Ammon's horn (tissue), 1 donor: Measurements from ENCODE around the gene LCE5A.
A peak's percentile ranks its signal among the peaks of the same experiment; 100 is the strongest.
"Not testable (repeated sequence)": the region's sequence is repeated elsewhere in the genome, so short reads cannot be mapped to it uniquely, and the experiment has no call there.

Experiments
- DNase-seq: peaks from one replicate; pipeline ENCODE4 v3.0.0-alpha.2; 2016; ENCODE audit warnings: low spot score

LCE5A gene

GRCh38 chr1:152516082-152516481 lies 5.5 kb downstream of the LCE5A start:
- no peak for DNase-seq

GRCh38 chr1:152517237-152517811 lies 6.7 kb downstream of the LCE5A start:
- DNase-seq = no peak

GRCh38 chr1:152519851-152520250 lies 9.2 kb downstream of the LCE5A start:
- DNase-seq = peak; percentile 22

- DNase-seq = no peak
Observed at GRCh38 chr1:152520561-152521090, 10.0 kb downstream of the LCE5A start.

GRCh38 chr1:152525080-152525641 lies 14.6 kb downstream of the LCE5A start:
- DNase-seq = no peak

GRCh38 chr1:152533327-152533938 lies 22.8 kb downstream of the LCE5A start:
- no peak for DNase-seq

- no peak for DNase-seq
Observed at GRCh38 chr1:152535774-152536173, 25.2 kb downstream of the LCE5A start.

- DNase-seq = no peak
Observed at GRCh38 chr1:152537496-152537895, 26.9 kb downstream of the LCE5A start.

- no peak for DNase-seq
Observed at GRCh38 chr1:152539901-152540300, 29.3 kb downstream of the LCE5A start.

GRCh38 chr1:152543820-152544219 lies 33.2 kb downstream of the LCE5A start:
- no peak for DNase-seq

- DNase-seq = no peak
Observed at GRCh38 chr1:152546704-152547103, 36.1 kb downstream of the LCE5A start.

- DNase-seq = not testable (repeated sequence)
Observed at GRCh38 chr1:152548358-152548757, 37.8 kb downstream of the LCE5A start.
